ENCODE results near the gene TVP23C.

- TF ChIP-seq POLR2A (IDR thresholded peaks at IDR 0.05): no peak
- no peak for TF ChIP-seq CTCF (IDR thresholded peaks at IDR 0.05)
Measured at GRCh38 chr17:15454346-15454745, 108.9 kb downstream of the TVP23C start.
